Hepatocyte (in vitro differentiated cells): ENCODE measurements around the gene SYNPR.

Experiments
- EZH2 ChIP-seq: fragments of 200-600 bp; sonication (generic); IDR thresholded peaks from 2 replicates; pipeline ENCODE4 v1.6.1; 2016; ENCODE audit warnings: antibody characterized with exemption, mild to moderate bottlenecking, borderline replicate concordance
- TF ChIP-seq, protein P1 (sequence below): fragments of 200-600 bp; sonication (generic); IDR thresholded peaks from 2 replicates; pipeline ENCODE4 v1.5.1; 2016; ENCODE audit warnings: antibody characterized with exemption, mild to moderate bottlenecking; ENCODE audit not compliant: poor library complexity

DNA sequence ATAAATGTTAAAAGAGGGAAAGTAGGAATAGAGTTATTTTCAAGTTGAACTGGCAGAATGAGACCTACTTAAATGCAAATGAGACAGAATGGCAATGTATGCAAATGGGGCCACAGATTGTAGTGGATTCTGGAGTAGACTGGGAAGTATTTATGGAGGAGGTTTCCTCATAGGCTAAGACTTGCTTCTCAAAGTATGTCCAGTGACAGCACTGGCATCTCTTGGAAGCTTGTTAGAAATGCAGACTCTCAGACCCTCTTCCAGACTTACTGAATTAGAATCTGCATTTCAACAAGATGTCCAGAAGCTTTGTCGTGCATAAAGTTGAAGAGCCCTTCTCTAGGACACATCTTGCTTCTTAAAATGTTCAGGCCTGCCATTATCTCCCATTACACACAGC, 306.6 kb downstream of the SYNPR start:
- TF ChIP-seq EZH2, result no peak
- TF ChIP-seq, protein P1, sequence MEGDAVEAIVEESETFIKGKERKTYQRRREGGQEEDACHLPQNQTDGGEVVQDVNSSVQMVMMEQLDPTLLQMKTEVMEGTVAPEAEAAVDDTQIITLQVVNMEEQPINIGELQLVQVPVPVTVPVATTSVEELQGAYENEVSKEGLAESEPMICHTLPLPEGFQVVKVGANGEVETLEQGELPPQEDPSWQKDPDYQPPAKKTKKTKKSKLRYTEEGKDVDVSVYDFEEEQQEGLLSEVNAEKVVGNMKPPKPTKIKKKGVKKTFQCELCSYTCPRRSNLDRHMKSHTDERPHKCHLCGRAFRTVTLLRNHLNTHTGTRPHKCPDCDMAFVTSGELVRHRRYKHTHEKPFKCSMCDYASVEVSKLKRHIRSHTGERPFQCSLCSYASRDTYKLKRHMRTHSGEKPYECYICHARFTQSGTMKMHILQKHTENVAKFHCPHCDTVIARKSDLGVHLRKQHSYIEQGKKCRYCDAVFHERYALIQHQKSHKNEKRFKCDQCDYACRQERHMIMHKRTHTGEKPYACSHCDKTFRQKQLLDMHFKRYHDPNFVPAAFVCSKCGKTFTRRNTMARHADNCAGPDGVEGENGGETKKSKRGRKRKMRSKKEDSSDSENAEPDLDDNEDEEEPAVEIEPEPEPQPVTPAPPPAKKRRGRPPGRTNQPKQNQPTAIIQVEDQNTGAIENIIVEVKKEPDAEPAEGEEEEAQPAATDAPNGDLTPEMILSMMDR, result no peak
